BLaER1 (cell line): ENCODE results near the gene UBQLN3.

Experiments used
- H3K27ac ChIP-seq: shearing (Covaris generic); formaldehyde crosslinking; 2 replicates; pipeline ENCODE4 v1.8.1; 2022
- H3K27me3 ChIP-seq: shearing (Covaris generic); formaldehyde crosslinking; 2 replicates; pipeline ENCODE4 v1.8.1; 2022
- H3K36me3 ChIP-seq: shearing (Covaris generic); formaldehyde crosslinking; 2 replicates; pipeline ENCODE4 v1.8.1; 2022
- H3K4me1 ChIP-seq: shearing (Covaris generic); formaldehyde crosslinking; 2 replicates; pipeline ENCODE4 v1.8.1; 2022
- H3K4me2 ChIP-seq: shearing (Covaris generic); formaldehyde crosslinking; 2 replicates; pipeline ENCODE4 v1.8.1; 2022
- H3K4me3 ChIP-seq: shearing (Covaris generic); formaldehyde crosslinking; 2 replicates; pipeline ENCODE4 v1.8.1; 2022
- H3K9ac ChIP-seq: shearing (Covaris generic); formaldehyde crosslinking; 2 replicates; pipeline ENCODE4 v1.8.1; 2022
- H3K9me3 ChIP-seq: shearing (Covaris generic); formaldehyde crosslinking; 2 replicates; pipeline ENCODE4 v1.8.1; 2022
- H4K20me1 ChIP-seq: shearing (Covaris generic); formaldehyde crosslinking; 2 replicates; pipeline ENCODE4 v1.8.1; 2022
- Cebpa-rat ChIP-seq: shearing (Covaris generic); IDR thresholded peaks from 2 replicates; pipeline ENCODE4 v1.8.1; 2022

UBQLN3 gene

GRCh38 chr11:5507177-5507932, 2.4 kb downstream of the UBQLN3 start:
- no peak for TF ChIP-seq Cebpa-rat
- Histone ChIP-seq H3K4me1 (no peaks in the 10 kb centered on the region), H4K20me1 (no peaks in the 10 kb centered on the region), H3K9ac (no peak overlapping the region), H3K4me2 (no peak overlapping the region), H3K36me3 (no peaks in the 10 kb centered on the region), H3K4me3 (no peak overlapping the region), H3K9me3 (no peaks in the 10 kb centered on the region), H3K27ac (no peak overlapping the region), H3K27me3 (no peaks in the 10 kb centered on the region)

GRCh38 chr11:5505363-5506048, 4.3 kb downstream of the UBQLN3 start:
- no peak overlapping the region for H3K4me2 ChIP-seq
- no peaks in the 10 kb centered on the region for H3K9me3 ChIP-seq
- H3K27me3 ChIP-seq: no peaks in the 10 kb centered on the region
- no peaks in the 10 kb centered on the region for H4K20me1 ChIP-seq
- no peaks in the 10 kb centered on the region for H3K4me1 ChIP-seq
- no peak overlapping the region for H3K9ac ChIP-seq
- H3K27ac ChIP-seq: no peak overlapping the region
- no peak overlapping the region for H3K4me3 ChIP-seq
- no peaks in the 10 kb centered on the region for H3K36me3 ChIP-seq
- no peak for TF ChIP-seq Cebpa-rat

- TF ChIP-seq Cebpa-rat: no peak
- Histone ChIP-seq H3K27me3 (no peaks in the 10 kb centered on the region), H3K4me1 (no peaks in the 10 kb centered on the region), H3K9ac (no peak overlapping the region), H3K4me2 (no peak overlapping the region), H3K27ac (no peak overlapping the region), H3K36me3 (no peaks in the 10 kb centered on the region), H3K4me3 (no peak overlapping the region), H4K20me1 (no peaks in the 10 kb centered on the region), H3K9me3 (no peaks in the 10 kb centered on the region)
Measured at GRCh38 chr11:5504403-5504921, 5.3 kb downstream of the UBQLN3 start.

GRCh38 chr11:5500393-5500801, 9.4 kb downstream of the UBQLN3 start:
- Histone ChIP-seq H3K4me3 (no peak overlapping the region), H3K4me2 (no peak overlapping the region), H3K27ac (no peak overlapping the region), H3K4me1 (no peaks in the 10 kb centered on the region), H3K27me3 (no peaks in the 10 kb centered on the region), H3K36me3 (no peaks in the 10 kb centered on the region), H4K20me1 (no peaks in the 10 kb centered on the region), H3K9ac (no peak overlapping the region), H3K9me3 (no peaks in the 10 kb centered on the region)
- TF ChIP-seq Cebpa-rat: no peak

- H3K27me3 ChIP-seq: no peaks in the 10 kb centered on the region
- no peak overlapping the region for H3K27ac ChIP-seq
- H3K4me3 ChIP-seq: no peak overlapping the region
- H4K20me1 ChIP-seq: no peaks in the 10 kb centered on the region
- H3K9ac ChIP-seq: no peak overlapping the region
- no peaks in the 10 kb centered on the region for H3K9me3 ChIP-seq
- H3K36me3 ChIP-seq: no peaks in the 10 kb centered on the region
- no peak for TF ChIP-seq Cebpa-rat
- H3K4me2 ChIP-seq: no peak overlapping the region
- no peaks in the 10 kb centered on the region for H3K4me1 ChIP-seq
Measured at GRCh38 chr11:5499671-5500070, 10.1 kb downstream of the UBQLN3 start.

GRCh38 chr11:5489576-5490357, 20.0 kb downstream of the UBQLN3 start:
- Histone ChIP-seq H3K4me3 (no peak overlapping the region), H3K9ac (no peak overlapping the region), H3K36me3 (no peaks in the 10 kb centered on the region), H4K20me1 (no peaks in the 10 kb centered on the region), H3K9me3 (no peaks in the 10 kb centered on the region), H3K4me2 (no peak overlapping the region), H3K27ac (no peak overlapping the region), H3K4me1 (no peaks in the 10 kb centered on the region), H3K27me3 (no peaks in the 10 kb centered on the region)
- TF ChIP-seq Cebpa-rat: no peak

GRCh38 chr11:5488798-5489399, 20.9 kb downstream of the UBQLN3 start:
- Histone ChIP-seq H3K9me3 (no peaks in the 10 kb centered on the region), H4K20me1 (no peaks in the 10 kb centered on the region), H3K4me2 (no peak overlapping the region), H3K9ac (no peak overlapping the region), H3K27ac (no peak overlapping the region), H3K4me3 (no peak overlapping the region), H3K4me1 (no peaks in the 10 kb centered on the region), H3K36me3 (no peaks in the 10 kb centered on the region), H3K27me3 (no peaks in the 10 kb centered on the region)
- no peak for TF ChIP-seq Cebpa-rat

GRCh38 chr11:5488385-5488784, 21.4 kb downstream of the UBQLN3 start, which contains the start of gene OR52D1:
Gene OR52D1 (plus strand): TSS chr11:5488685. CDS start chr11:5488707, 22 bp downstream.
- Histone ChIP-seq H3K4me2 (no peak within 1 kb of the TSS), H3K4me3 (no peak within 1 kb of the TSS), H3K9ac (no peak within 1 kb of the TSS), H3K4me1 (no peaks in the 10 kb centered on the region), H4K20me1 (no peaks in the 10 kb centered on the region), H3K9me3 (no peaks in the 10 kb centered on the region), H3K36me3 (no peaks in the 10 kb centered on the region), H3K27me3 (no peaks in the 10 kb centered on the region), H3K27ac (no peak within 1 kb of the TSS)
- TF ChIP-seq Cebpa-rat: no peak

GRCh38 chr11:5486421-5486820, 23.3 kb downstream of the UBQLN3 start:
- TF ChIP-seq Cebpa-rat: no peak
- no peak overlapping the region for H3K27ac ChIP-seq
- no peak overlapping the region for H3K4me2 ChIP-seq
- H3K36me3 ChIP-seq: no peaks in the 10 kb centered on the region
- H4K20me1 ChIP-seq: no peaks in the 10 kb centered on the region
- H3K9ac ChIP-seq: no peak overlapping the region
- no peaks in the 10 kb centered on the region for H3K9me3 ChIP-seq
- no peaks in the 10 kb centered on the region for H3K27me3 ChIP-seq
- no peaks in the 10 kb centered on the region for H3K4me1 ChIP-seq
- H3K4me3 ChIP-seq: no peak overlapping the region
